Right atrium auricular region (tissue), 2 donors: ENCODE data around the gene DHRS11. TPM values are rescaled to one million over a fixed set of nuclear protein-coding genes. Genes with fewer than 3 reads are reported as not detected.
A peak's percentile ranks its signal among the peaks of the same experiment; 100 is the strongest.

Source experiments
- DNase-seq: peaks from one replicate; pipeline ENCODE4 v3.0.0-alpha.2; 2019; ENCODE audit warnings: low spot score
- H3K27ac ChIP-seq, 2 donors: fragments of 200-600 bp; sonication (generic); 1 replicate in 1 of 2; 2 replicates in 1 of 2; pipeline ENCODE4 v1.5.1; 2016 to 2019
- H3K27me3 ChIP-seq, 2 donors: fragments of 200-600 bp; sonication (generic); one replicate each; pipeline versions ENCODE4 v1.5.1 to v1.6.0; 2017 to 2019
- H3K36me3 ChIP-seq: fragments of 200-600 bp; sonication (generic); one replicate; pipeline ENCODE4 v1.5.1; 2016
- H3K4me1 ChIP-seq, 2 donors: fragments of 200-600 bp; sonication (generic); one replicate each; pipeline versions ENCODE4 v1.5.1 to v1.6.0; 2017 to 2019
- H3K4me3 ChIP-seq, 2 donors: fragments of 200-600 bp; sonication (generic); 1 replicate in 1 of 2; 2 replicates in 1 of 2; pipeline ENCODE4 v1.5.1; 2017 to 2019; ENCODE audit warnings: mild to moderate bottlenecking in 1 of 2, moderate library complexity in 1 of 2
- H3K9me3 ChIP-seq, 2 donors: fragments of 200-600 bp; sonication (generic); one replicate each; pipeline ENCODE4 v1.5.1; 2019
- CTCF ChIP-seq, 2 donors: fragments of 200-600 bp; sonication (generic); IDR thresholded peaks; one replicate each; pipeline ENCODE4 v1.5.1; 2019; ENCODE audit warnings: antibody characterized with exemption in 2 of 2
- total RNA-seq, 2 donors: library from RNA; depleted of rRNA; stranded (reverse); fragments of >200 nt; gene quantifications; one replicate each; pipeline ENCODE4 v1.1.0, GENCODE V29; 2016

The DHRS11 gene
- total RNA-seq, 2 donors from 2014 or later = 10.5 to 17.3 TPM

GRCh38 chr17:36597226-36597625 is 5.5 kb downstream of the DHRS11 start:
- H3K27me3 ChIP-seq = no peaks in the 10 kb centered on the region
- peaks cover 0 to 31% of the 10 kb centered on the region in 2 donors for H3K4me1 ChIP-seq
- H3K9me3 ChIP-seq = no peaks in the 10 kb centered on the region
- no peak overlapping the region for H3K27ac ChIP-seq
- H3K4me3 ChIP-seq = no peak overlapping the region
- no peak for TF ChIP-seq CTCF (IDR thresholded peaks at IDR 0.05)
- no peaks in the 10 kb centered on the region for H3K36me3 ChIP-seq
- DNase-seq = no peak

GRCh38 chr17:36597866-36598777 is 6.4 kb downstream of the DHRS11 start:
- TF ChIP-seq CTCF (IDR thresholded peaks at IDR 0.05) = no peak
- no peak overlapping the region for H3K27ac ChIP-seq
- DNase-seq = no peak

GRCh38 chr17:36598951-36599401 is 7.3 kb downstream of the DHRS11 start:
- H3K4me1 ChIP-seq = peaks cover 0 to 30% of the 10 kb centered on the region in 2 donors
- H3K36me3 ChIP-seq = no peaks in the 10 kb centered on the region
- TF ChIP-seq CTCF (IDR thresholded peaks at IDR 0.05) = no peak
- no peaks in the 10 kb centered on the region for H3K27me3 ChIP-seq
- no peak overlapping the region for H3K27ac ChIP-seq
- H3K4me3 ChIP-seq = no peak overlapping the region
- no peak for DNase-seq
- H3K9me3 ChIP-seq = no peaks in the 10 kb centered on the region

More at GRCh38 chr17:36597866-36598777, 6.4 kb downstream of the DHRS11 start:
- H3K27me3 ChIP-seq = no peaks in the 10 kb centered on the region
- no peak overlapping the region for H3K4me3 ChIP-seq
- no peaks in the 10 kb centered on the region for H3K9me3 ChIP-seq
- peaks cover 0 to 31% of the 10 kb centered on the region in 2 donors for H3K4me1 ChIP-seq
- no peaks in the 10 kb centered on the region for H3K36me3 ChIP-seq

DNA sequence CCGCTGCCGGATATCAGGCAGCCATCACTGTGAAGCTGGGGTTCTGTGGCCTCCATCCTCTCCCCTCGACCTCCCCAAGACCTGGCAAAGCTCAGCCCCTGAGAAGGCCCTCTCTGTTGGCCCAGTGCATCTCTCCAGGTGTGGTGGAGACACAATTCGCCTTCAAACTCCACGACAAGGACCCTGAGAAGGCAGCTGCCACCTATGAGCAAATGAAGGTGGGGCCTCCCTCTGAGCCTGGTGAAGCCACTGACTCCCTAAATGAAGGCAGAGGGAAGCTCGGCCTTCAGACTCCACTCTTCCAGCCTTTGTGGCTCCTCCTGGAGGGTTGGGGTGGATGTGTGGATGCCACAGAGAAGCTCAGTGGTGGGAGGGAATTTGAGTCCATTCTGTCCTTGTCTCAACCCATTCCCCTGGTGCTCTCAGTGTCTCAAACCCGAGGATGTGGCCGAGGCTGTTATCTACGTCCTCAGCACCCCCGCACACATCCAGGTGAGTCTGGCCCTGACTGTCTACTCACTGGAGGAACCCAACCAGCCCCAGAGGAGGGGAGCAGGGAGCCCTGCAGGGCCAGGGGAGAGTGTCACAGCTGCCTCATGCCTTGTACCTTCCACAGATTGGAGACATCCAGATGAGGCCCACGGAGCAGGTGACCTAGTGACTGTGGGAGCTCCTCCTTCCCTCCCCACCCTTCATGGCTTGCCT is 8.0 kb downstream of the DHRS11 start:
- Histone ChIP-seq H3K36me3 (no peaks in the 10 kb centered on the region), H3K4me1 (peaks cover 0 to 26% of the 10 kb centered on the region in 2 donors), H3K9me3 (no peaks in the 10 kb centered on the region), H3K27me3 (no peaks in the 10 kb centered on the region), H3K27ac (no peak overlapping the region), H3K4me3 (no peak overlapping the region)
- no peak for DNase-seq
- no peak for TF ChIP-seq CTCF (IDR thresholded peaks at IDR 0.05)

DNA sequence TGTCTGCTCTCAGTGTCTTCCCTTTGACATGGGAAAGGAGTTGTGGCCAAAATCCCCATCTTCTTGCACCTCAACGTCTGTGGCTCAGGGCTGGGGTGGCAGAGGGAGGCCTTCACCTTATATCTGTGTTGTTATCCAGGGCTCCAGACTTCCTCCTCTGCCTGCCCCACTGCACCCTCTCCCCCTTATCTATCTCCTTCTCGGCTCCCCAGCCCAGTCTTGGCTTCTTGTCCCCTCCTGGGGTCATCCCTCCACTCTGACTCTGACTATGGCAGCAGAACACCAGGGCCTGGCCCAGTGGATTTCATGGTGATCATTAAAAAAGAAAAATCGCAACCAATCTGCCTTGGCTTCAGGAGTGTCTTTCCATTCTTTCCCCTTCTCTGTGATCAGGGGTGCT is 8.8 kb downstream of the DHRS11 start:
- no peaks in the 10 kb centered on the region for H3K27me3 ChIP-seq
- TF ChIP-seq CTCF (IDR thresholded peaks at IDR 0.05) = no peak
- H3K4me1 ChIP-seq = peaks cover 0 to 26% of the 10 kb centered on the region in 2 donors
- DNase-seq = no peak
- peak overlapping the region in 1 of 2 donors; percentile 77 for H3K27ac ChIP-seq
- no peaks in the 10 kb centered on the region for H3K9me3 ChIP-seq
- no peaks in the 10 kb centered on the region for H3K36me3 ChIP-seq
- H3K4me3 ChIP-seq = peak overlapping the region in 1 of 2 donors; percentile 94
